ENCODE data around the gene RMDN3.

Gene RMDN3

GRCh38 chr15:40771242-40771641 lies 16.2 kb upstream of the RMDN3 start:
- Mint-ChIP-seq H3K4me3 (no peak overlapping the region), H3K9me3 (no peaks in the 10 kb centered on the region), H3K4me1 (peaks cover 12% of the 10 kb centered on the region), H3K27me3 (ENCODE audit: low read depth) (no peaks in the 10 kb centered on the region), H3K27ac (peak overlapping the region in 1 of 3 experiments; percentile 52), H3K36me3 (ENCODE audit: low read depth) (peaks cover 11% of the 10 kb centered on the region)
- no peak for TF ChIP-seq CTCF (IDR thresholded peaks at IDR 0.05; ENCODE audit: unreplicated experiment in 3 of 3)

- Mint-ChIP-seq H3K27ac (peak overlapping the region; percentile 94 to 95 (median 94)), H3K4me1 (peaks cover 17% of the 10 kb centered on the region), H3K27me3 (ENCODE audit: low read depth) (no peaks in the 10 kb centered on the region), H3K36me3 (ENCODE audit: low read depth) (peaks cover 9% of the 10 kb centered on the region), H3K9me3 (no peaks in the 10 kb centered on the region), H3K4me3 (peak overlapping the region in 1 of 3 experiments; percentile 53)
- TF ChIP-seq CTCF (IDR thresholded peaks at IDR 0.05; ENCODE audit: unreplicated experiment in 3 of 3) = no peak
Measured at GRCh38 chr15:40770147-40770721, 15.2 kb upstream of the RMDN3 start.

- H3K27ac Mint-ChIP-seq = peak within 1 kb of the TSS; percentile 94 to 95 (median 94)
- no peak for TF ChIP-seq CTCF (IDR thresholded peaks at IDR 0.05; ENCODE audit: unreplicated experiment in 3 of 3)
- H3K36me3 Mint-ChIP-seq (ENCODE audit: low read depth) = peaks cover 4% of the 10 kb centered on the region
- H3K27me3 Mint-ChIP-seq (ENCODE audit: low read depth) = no peaks in the 10 kb centered on the region
- H3K4me1 Mint-ChIP-seq = peaks cover 25% of the 10 kb centered on the region
- H3K4me3 Mint-ChIP-seq = peak within 1 kb of the TSS in 1 of 3 experiments; percentile 53
- no peaks in the 10 kb centered on the region for H3K9me3 Mint-ChIP-seq
Measured at GRCh38 chr15:40769274-40770146, 14.5 kb upstream of the RMDN3 start, which contains the start of gene C15orf62. Gene C15orf62, plus strand, starts transcription at chr15:40769980. Its CDS starts 516 bp downstream, at chr15:40770496.

- no peak for TF ChIP-seq CTCF (IDR thresholded peaks at IDR 0.05; ENCODE audit: unreplicated experiment in 3 of 3)
- Mint-ChIP-seq H3K4me3 (no peak overlapping the region), H3K9me3 (no peaks in the 10 kb centered on the region), H3K27me3 (ENCODE audit: low read depth) (no peaks in the 10 kb centered on the region), H3K36me3 (ENCODE audit: low read depth) (no peaks in the 10 kb centered on the region), H3K4me1 (peaks cover 26% of the 10 kb centered on the region), H3K27ac (peak overlapping the region; percentile 94 to 95 (median 94))
Measured at GRCh38 chr15:40768521-40769273, 13.6 kb upstream of the RMDN3 start.

- Mint-ChIP-seq H3K27me3 (ENCODE audit: low read depth) (peaks cover 5% of the 10 kb centered on the region), H3K36me3 (ENCODE audit: low read depth) (no peaks in the 10 kb centered on the region), H3K27ac (peak overlapping the region in 2 of 3 experiments; percentile 56 to 94), H3K9me3 (no peaks in the 10 kb centered on the region), H3K4me3 (no peak overlapping the region), H3K4me1 (peaks cover 31% of the 10 kb centered on the region)
- no peak for TF ChIP-seq CTCF (IDR thresholded peaks at IDR 0.05; ENCODE audit: unreplicated experiment in 3 of 3)
Measured at GRCh38 chr15:40767838-40768500, 12.9 kb upstream of the RMDN3 start.
